GM18499 (cell line): ENCODE results near the gene ZNF407.

ENCODE experiments used
- ATAC-seq: cut with Tn5 transposase; IDR thresholded peaks from one replicate; pipeline ENCODE4 v1.9.1; 2021; ENCODE audit warnings: moderate number of reproducible peaks; ENCODE audit not compliant: insufficient read depth, unreplicated experiment

The ZNF407 gene

GRCh38 chr18:75104483-75104882 lies 506.8 kb downstream of the ZNF407 start:
- no peak for ATAC-seq

- no peak for ATAC-seq
These were observed 508.0 kb downstream of the ZNF407 start for GRCh38 chr18:75105551-75106254.

- no peak for ATAC-seq
These were observed 509.1 kb downstream of the ZNF407 start for GRCh38 chr18:75106746-75107145.

GRCh38 chr18:75107196-75107930 lies 509.7 kb downstream of the ZNF407 start:
- ATAC-seq: no peak

- no peak for ATAC-seq
These were observed 510.2 kb downstream of the ZNF407 start for GRCh38 chr18:75107931-75108276.

GRCh38 chr18:75108579-75109318 lies 511.1 kb downstream of the ZNF407 start:
- ATAC-seq: no peak

GRCh38 chr18:75109319-75109691 lies 511.6 kb downstream of the ZNF407 start:
- ATAC-seq: no peak

GRCh38 chr18:75109819-75110218 lies 512.1 kb downstream of the ZNF407 start:
- no peak for ATAC-seq

GRCh38 chr18:75110311-75110710 lies 512.6 kb downstream of the ZNF407 start:
- no peak for ATAC-seq

- no peak for ATAC-seq
These were observed 513.3 kb downstream of the ZNF407 start for GRCh38 chr18:75110846-75111415.

- no peak for ATAC-seq
These were observed 514.1 kb downstream of the ZNF407 start for GRCh38 chr18:75111760-75112159.

GRCh38 chr18:75112186-75113096 lies 514.8 kb downstream of the ZNF407 start:
- no peak for ATAC-seq

GRCh38 chr18:75113455-75113854 lies 515.8 kb downstream of the ZNF407 start:
- ATAC-seq: no peak

- no peak for ATAC-seq
These were observed 516.6 kb downstream of the ZNF407 start for GRCh38 chr18:75114231-75114764.
